SK-N-SH (cell line): Measurements from ENCODE around the gene SUPT20HL1. TPM values are rescaled to one million over a fixed set of nuclear protein-coding genes. Genes with fewer than 3 reads are reported as not detected.

Experiments used
- CTCF ChIA-PET: fragments of 300-600, 350-600 bp; formaldehyde crosslinking; extraction: SDS; loops from one replicate; lab custom pipeline; 2021; lab: Yijun Ruan, JAX
- POLR2A ChIA-PET: fragments of 350-600 bp; sonication (Branson Sonifier 250); formaldehyde crosslinking; extraction: SDS; loops from one replicate; lab custom pipeline; 2020; ENCODE audit warnings: antibody characterized with exemption, inconsistent platforms; lab: Yijun Ruan, JAX
- DNase-seq: peaks from one replicate; pipeline ENCODE4 v3.0.0; 2012
- H2AFZ ChIP-seq: fragments of 200-600 bp; sonication (generic); 2 replicates; pipeline ENCODE4 v1.8.1; 2016; ENCODE audit warnings: antibody characterized with exemption, mild to moderate bottlenecking, low read depth
- H3F3A ChIP-seq: fragments of 200-600 bp; sonication (generic); replicated peaks from 2 replicates; pipeline ENCODE3; 2016; ENCODE audit warnings: antibody characterized with exemption, mild to moderate bottlenecking; ENCODE audit not compliant: insufficient read depth
- H3K27ac ChIP-seq, 2 experiments: fragments of 200-500 bp in 1 of 2; fragments of 200-600 bp in 1 of 2; sonication (Bioruptor generic) in 1 of 2; sonication (generic), shearing (Covaris generic) in 1 of 2; 2 replicates each; pipeline versions ENCODE4 v1.5.1 to v1.6.1; 2014 to 2016; ENCODE audit warnings: low read depth in 2 of 2, inconsistent platforms in 1 of 2, low read length in 1 of 2, mild to moderate bottlenecking in 1 of 2, mixed read lengths in 1 of 2
- H3K27me3 ChIP-seq: fragments of 200-600 bp; sonication (generic), shearing (Covaris generic); 2 replicates; pipeline ENCODE4 v1.6.1; 2016; ENCODE audit warnings: mixed run types; ENCODE audit not compliant: insufficient read depth
- H3K36me3 ChIP-seq, 2 experiments: fragments of 200-500 bp in 1 of 2; fragments of 200-600 bp in 1 of 2; sonication (Bioruptor generic) in 1 of 2; sonication (generic) in 1 of 2; replicated peaks in 1 of 2; 2 replicates each; pipeline versions ENCODE3 to v1.5.1; 2014 to 2016; ENCODE audit warnings: low read length in 1 of 2, mild to moderate bottlenecking in 1 of 2; ENCODE audit not compliant: insufficient read depth in 2 of 2, control insufficient read depth in 1 of 2
- H3K4me1 ChIP-seq, 2 experiments: fragments of 200-500 bp in 1 of 2; fragments of 200-600 bp in 1 of 2; sonication (Bioruptor generic) in 1 of 2; sonication (generic), shearing (Covaris generic) in 1 of 2; 2 replicates each; pipeline versions ENCODE4 v1.5.1 to v1.6.1; 2014 to 2016; ENCODE audit warnings: low read depth in 1 of 2, low read length in 1 of 2, mixed run types in 1 of 2; ENCODE audit not compliant: insufficient read depth in 2 of 2, control insufficient read depth in 1 of 2
- H3K4me2 ChIP-seq: fragments of 200-600 bp; sonication (generic), shearing (Covaris generic); 2 replicates; pipeline ENCODE4 v1.6.1; 2017; ENCODE audit warnings: mixed run types
- H3K4me3 ChIP-seq, 2 experiments: fragments of 200-500 bp in 1 of 2; fragments of 200-600 bp in 1 of 2; sonication (Bioruptor generic) in 1 of 2; sonication (generic), shearing (Covaris generic) in 1 of 2; 2 replicates each; pipeline versions ENCODE4 v1.5.1 to v1.8.1; 2014 to 2016; ENCODE audit warnings: low read depth in 2 of 2, inconsistent platforms in 1 of 2, low read length in 1 of 2, mild to moderate bottlenecking in 1 of 2, mixed read lengths in 1 of 2, moderate library complexity in 1 of 2
- H3K79me2 ChIP-seq: fragments of 200-600 bp; sonication (generic); 2 replicates; pipeline ENCODE4 v1.8.1; 2017; ENCODE audit warnings: mild to moderate bottlenecking; ENCODE audit not compliant: insufficient read depth
- H3K9ac ChIP-seq: fragments of 200-600 bp; sonication (generic); 2 replicates; pipeline ENCODE4 v1.6.1; 2017; ENCODE audit warnings: mixed run types
- H3K9me2 ChIP-seq: fragments of 200-600 bp; sonication (generic); 2 replicates; pipeline ENCODE4 v1.6.1; 2017; ENCODE audit warnings: mixed run types
- H3K9me3 ChIP-seq: fragments of 200-600 bp; sonication (generic); 2 replicates; pipeline ENCODE4 v1.6.1; 2017; ENCODE audit warnings: mixed run types, mild to moderate bottlenecking, moderate library complexity
- H4K20me1 ChIP-seq: fragments of 200-600 bp; sonication (generic); 2 replicates; pipeline ENCODE4 v1.6.1; 2017; ENCODE audit warnings: mild to moderate bottlenecking, mixed run types; ENCODE audit not compliant: insufficient read depth
- CHD2 ChIP-seq: fragments of 150-350 bp; IDR thresholded peaks from 2 replicates; pipeline ENCODE4 v1.6.1; 2018; ENCODE audit warnings: low read length; ENCODE audit not compliant: partially characterized antibody
- ELF1 ChIP-seq: IDR thresholded peaks from 2 replicates; pipeline ENCODE4 v1.4.0; 2012
- EZH2phosphoT487 ChIP-seq: fragments of 200-600 bp; sonication (generic); IDR thresholded peaks from 2 replicates; pipeline ENCODE4 v1.6.1; 2017; ENCODE audit warnings: low read depth, mixed run types, mild to moderate bottlenecking, antibody characterized with exemption, moderate library complexity, borderline replicate concordance
- FOSL2 ChIP-seq: IDR thresholded peaks from 2 replicates; pipeline ENCODE4 v1.4.0; 2012; ENCODE audit warnings: low read depth, mild to moderate bottlenecking, moderate library complexity, borderline replicate concordance
- FOXM1 ChIP-seq: IDR thresholded peaks from 2 replicates; pipeline ENCODE4 v1.4.0; 2012; ENCODE audit warnings: low read depth, mild to moderate bottlenecking
- GABPA ChIP-seq: IDR thresholded peaks from 2 replicates; pipeline ENCODE4 v1.4.0; 2012; ENCODE audit warnings: low read depth, mild to moderate bottlenecking
- JUND ChIP-seq: IDR thresholded peaks from 2 replicates; pipeline ENCODE4 v1.4.0; 2012
- MEF2A ChIP-seq: IDR thresholded peaks from 2 replicates; pipeline ENCODE4 v1.4.0; 2012; ENCODE audit warnings: low read depth, borderline replicate concordance
- POLR2AphosphoS5 ChIP-seq: IDR thresholded peaks from 2 replicates; pipeline ENCODE4 v1.6.1; 2012; ENCODE audit warnings: low read depth, low read length
- RAD21 ChIP-seq: IDR thresholded peaks from 2 replicates; pipeline ENCODE4 v1.6.1; 2012; ENCODE audit warnings: mild to moderate bottlenecking, low read length
- RCOR1 ChIP-seq: fragments of 150-350 bp; IDR thresholded peaks from 2 replicates; pipeline ENCODE4 v1.6.1; 2017; ENCODE audit warnings: antibody characterized with exemption, low read length
- RFX5 ChIP-seq: IDR thresholded peaks from 2 replicates; pipeline ENCODE4 v1.6.1; 2012; ENCODE audit warnings: mild to moderate bottlenecking, improper control_type of control experiment, low read length
- TEAD4 ChIP-seq: IDR thresholded peaks from 2 replicates; pipeline ENCODE4 v1.4.0; 2012; ENCODE audit warnings: mild to moderate bottlenecking, borderline replicate concordance; ENCODE audit not compliant: insufficient read depth
- YY1 ChIP-seq: IDR thresholded peaks from 2 replicates; pipeline ENCODE4 v1.4.0; 2012; ENCODE audit warnings: low read depth, mild to moderate bottlenecking
- WGBS: methylation state at CpG from one replicate; pipeline ENCODE4 v1.1.6; 2017; ENCODE audit warnings: low lambda C conversion rate; 5-methylcytosine and 5-hydroxymethylcytosine counted together
- polyA plus RNA-seq, 3 experiments: library from polyadenylated mRNA; depleted of rRNA; stranded (reverse); fragments of >200 nt; gene quantifications; 2 replicates each; pipeline ENCODE4 v1.2.3, GENCODE V29; 2012
- TF ChIP-seq, protein P1 (sequence below): IDR thresholded peaks from 2 replicates; pipeline ENCODE4; 2012
- TF ChIP-seq, protein P2 (sequence below): fragments of 150-350 bp; IDR thresholded peaks from 2 replicates; pipeline ENCODE4 v1.6.1; 2017; ENCODE audit warnings: antibody characterized with exemption, low read length, low read depth, borderline replicate concordance
- TF ChIP-seq, protein P3 (sequence below): fragments of 150-350 bp; IDR thresholded peaks from 2 replicates; pipeline ENCODE4 v1.6.1; 2016; ENCODE audit warnings: mild to moderate bottlenecking, low read depth, low read length
- TF ChIP-seq, protein P4 (sequence below): IDR thresholded peaks from 2 replicates; pipeline ENCODE4 v1.6.1; 2012; ENCODE audit warnings: mild to moderate bottlenecking, low read depth, low read length, moderate library complexity

Gene SUPT20HL1
- polyA plus RNA-seq, 1 of the 3 experiments (the other 2 are of a cell fraction), result not detected

DNA sequence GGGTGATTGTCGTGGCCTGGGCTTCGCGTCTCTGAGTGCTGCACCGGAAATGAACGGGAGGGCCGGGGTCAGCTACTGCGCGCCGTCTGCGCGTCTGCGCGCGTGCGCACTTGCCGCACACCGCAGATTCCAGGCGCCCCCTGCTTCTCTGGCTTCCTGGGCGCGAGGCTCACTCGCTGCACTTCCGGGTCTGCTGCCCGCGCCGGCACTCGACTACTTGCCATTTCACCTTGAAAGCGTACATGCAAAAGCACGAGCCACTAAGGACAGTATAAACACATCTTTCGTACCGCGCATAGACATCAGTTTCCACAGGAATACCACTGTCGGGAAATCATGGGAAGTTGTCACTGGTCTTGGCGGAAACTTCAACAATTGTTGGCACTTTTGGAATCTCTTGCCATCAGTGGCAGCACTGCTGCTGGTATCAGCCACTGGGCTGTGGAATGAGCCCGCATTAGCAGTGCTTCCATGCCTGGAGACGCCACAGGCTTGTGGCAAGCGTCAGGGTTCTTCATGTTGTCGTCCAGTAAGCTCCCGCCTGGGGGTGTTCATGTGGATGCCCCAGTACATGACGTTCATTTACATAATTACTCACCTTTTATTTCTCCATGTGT lies 46.3 kb upstream of the SUPT20HL1 start, which contains the start of gene SUPT20HL2:
TSS of gene SUPT20HL2 (minus strand) at position 51 of the 617 bp plus-strand sequence. CDS start 754 bp downstream, outside the sequence.
- H3K36me3 ChIP-seq, result no peaks in the 10 kb centered on the region
- TF ChIP-seq FOXM1 (no peak), RCOR1 (no peak), JUND (no peak), GABPA (no peak), ELF1 (no peak), MEF2A (no peak), YY1 (no peak), POLR2AphosphoS5 (no peak), EZH2phosphoT487 (no peak), RAD21 (no peak), TEAD4 (no peak), RFX5 (no peak), FOSL2 (no peak), CHD2 (no peak)
- TF ChIP-seq, protein P1, sequence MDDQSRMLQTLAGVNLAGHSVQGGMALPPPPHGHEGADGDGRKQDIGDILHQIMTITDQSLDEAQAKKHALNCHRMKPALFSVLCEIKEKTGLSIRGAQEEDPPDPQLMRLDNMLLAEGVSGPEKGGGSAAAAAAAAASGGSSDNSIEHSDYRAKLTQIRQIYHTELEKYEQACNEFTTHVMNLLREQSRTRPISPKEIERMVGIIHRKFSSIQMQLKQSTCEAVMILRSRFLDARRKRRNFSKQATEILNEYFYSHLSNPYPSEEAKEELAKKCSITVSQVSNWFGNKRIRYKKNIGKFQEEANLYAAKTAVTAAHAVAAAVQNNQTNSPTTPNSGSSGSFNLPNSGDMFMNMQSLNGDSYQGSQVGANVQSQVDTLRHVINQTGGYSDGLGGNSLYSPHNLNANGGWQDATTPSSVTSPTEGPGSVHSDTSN, result no peak
- TF ChIP-seq, protein P2, sequence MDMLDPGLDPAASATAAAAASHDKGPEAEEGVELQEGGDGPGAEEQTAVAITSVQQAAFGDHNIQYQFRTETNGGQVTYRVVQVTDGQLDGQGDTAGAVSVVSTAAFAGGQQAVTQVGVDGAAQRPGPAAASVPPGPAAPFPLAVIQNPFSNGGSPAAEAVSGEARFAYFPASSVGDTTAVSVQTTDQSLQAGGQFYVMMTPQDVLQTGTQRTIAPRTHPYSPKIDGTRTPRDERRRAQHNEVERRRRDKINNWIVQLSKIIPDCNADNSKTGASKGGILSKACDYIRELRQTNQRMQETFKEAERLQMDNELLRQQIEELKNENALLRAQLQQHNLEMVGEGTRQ, result no peak
- TF ChIP-seq, protein P3, sequence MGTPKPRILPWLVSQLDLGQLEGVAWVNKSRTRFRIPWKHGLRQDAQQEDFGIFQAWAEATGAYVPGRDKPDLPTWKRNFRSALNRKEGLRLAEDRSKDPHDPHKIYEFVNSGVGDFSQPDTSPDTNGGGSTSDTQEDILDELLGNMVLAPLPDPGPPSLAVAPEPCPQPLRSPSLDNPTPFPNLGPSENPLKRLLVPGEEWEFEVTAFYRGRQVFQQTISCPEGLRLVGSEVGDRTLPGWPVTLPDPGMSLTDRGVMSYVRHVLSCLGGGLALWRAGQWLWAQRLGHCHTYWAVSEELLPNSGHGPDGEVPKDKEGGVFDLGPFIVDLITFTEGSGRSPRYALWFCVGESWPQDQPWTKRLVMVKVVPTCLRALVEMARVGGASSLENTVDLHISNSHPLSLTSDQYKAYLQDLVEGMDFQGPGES, result no peak
- TF ChIP-seq, protein P4, sequence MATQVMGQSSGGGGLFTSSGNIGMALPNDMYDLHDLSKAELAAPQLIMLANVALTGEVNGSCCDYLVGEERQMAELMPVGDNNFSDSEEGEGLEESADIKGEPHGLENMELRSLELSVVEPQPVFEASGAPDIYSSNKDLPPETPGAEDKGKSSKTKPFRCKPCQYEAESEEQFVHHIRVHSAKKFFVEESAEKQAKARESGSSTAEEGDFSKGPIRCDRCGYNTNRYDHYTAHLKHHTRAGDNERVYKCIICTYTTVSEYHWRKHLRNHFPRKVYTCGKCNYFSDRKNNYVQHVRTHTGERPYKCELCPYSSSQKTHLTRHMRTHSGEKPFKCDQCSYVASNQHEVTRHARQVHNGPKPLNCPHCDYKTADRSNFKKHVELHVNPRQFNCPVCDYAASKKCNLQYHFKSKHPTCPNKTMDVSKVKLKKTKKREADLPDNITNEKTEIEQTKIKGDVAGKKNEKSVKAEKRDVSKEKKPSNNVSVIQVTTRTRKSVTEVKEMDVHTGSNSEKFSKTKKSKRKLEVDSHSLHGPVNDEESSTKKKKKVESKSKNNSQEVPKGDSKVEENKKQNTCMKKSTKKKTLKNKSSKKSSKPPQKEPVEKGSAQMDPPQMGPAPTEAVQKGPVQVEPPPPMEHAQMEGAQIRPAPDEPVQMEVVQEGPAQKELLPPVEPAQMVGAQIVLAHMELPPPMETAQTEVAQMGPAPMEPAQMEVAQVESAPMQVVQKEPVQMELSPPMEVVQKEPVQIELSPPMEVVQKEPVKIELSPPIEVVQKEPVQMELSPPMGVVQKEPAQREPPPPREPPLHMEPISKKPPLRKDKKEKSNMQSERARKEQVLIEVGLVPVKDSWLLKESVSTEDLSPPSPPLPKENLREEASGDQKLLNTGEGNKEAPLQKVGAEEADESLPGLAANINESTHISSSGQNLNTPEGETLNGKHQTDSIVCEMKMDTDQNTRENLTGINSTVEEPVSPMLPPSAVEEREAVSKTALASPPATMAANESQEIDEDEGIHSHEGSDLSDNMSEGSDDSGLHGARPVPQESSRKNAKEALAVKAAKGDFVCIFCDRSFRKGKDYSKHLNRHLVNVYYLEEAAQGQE, result no peak
- no peak within 1 kb of the TSS for H3K9ac ChIP-seq
- H2AFZ ChIP-seq, result no peak within 1 kb of the TSS
- H3K27ac ChIP-seq, result no peak within 1 kb of the TSS
- H3K9me3 ChIP-seq, result no peaks in the 10 kb centered on the region
- H3F3A ChIP-seq, result no peaks in the 10 kb centered on the region
- CTCF ChIA-PET, result no interaction called here
- POLR2A ChIA-PET, result no interaction called here
- no peak for DNase-seq
- H3K4me1 ChIP-seq, result no peaks in the 10 kb centered on the region; a peak in 1 of 4 replicates
- WGBS, result 74% methylated on average over 39 of the region's 39 CpGs
- H3K27me3 ChIP-seq, result 0 out of 2 replicates have a peak, but pooled peaks cover 5% of the 10 kb centered on the region
- H3K79me2 ChIP-seq, result no peaks in the 10 kb centered on the region
- no peak within 1 kb of the TSS for H3K4me3 ChIP-seq
- no peaks in the 10 kb centered on the region for H4K20me1 ChIP-seq
- no peak within 1 kb of the TSS for H3K4me2 ChIP-seq
- H3K9me2 ChIP-seq, result no peaks in the 10 kb centered on the region
